A673 (cell line): ENCODE data around the gene ADCY4. TPM values are rescaled to one million over a fixed set of nuclear protein-coding genes. Genes with fewer than 3 reads are reported as not detected.
"Not testable (repeated sequence)": the region's sequence is repeated elsewhere in the genome, so short reads cannot be mapped to it uniquely, and the experiment has no call there.

Experiments used
- BruUV-seq: library from RNA; stranded (reverse); fragments of 400-500 nt; replicated peaks from 2 replicates; lab custom pipeline; 2021; lab: Mats Ljungman, UMichigan
- CTCF ChIA-PET: fragments of 300-600 bp; sonication (Branson Sonifier 250); formaldehyde crosslinking; loops from one replicate; lab custom pipeline; 2022; ENCODE audit warnings: antibody characterized with exemption; lab: Charles Lee
- POLR2A ChIA-PET: fragments of 300-600 bp; sonication (Branson Sonifier 250); formaldehyde crosslinking; loops from one replicate; lab custom pipeline; 2022; ENCODE audit warnings: antibody characterized with exemption; ENCODE audit not compliant: low non-redundant PET; lab: Charles Lee
- DNase-seq: peaks from one replicate; pipeline ENCODE4 v3.0.0-alpha.2; 2015; ENCODE audit warnings: low spot score
- H3K27ac ChIP-seq: fragments of 200-600 bp; sonication (generic); 2 replicates; pipeline ENCODE4 v1.5.1; 2016; ENCODE audit warnings: mixed run types, low read depth, mild to moderate bottlenecking, mixed read lengths, antibody characterized with exemption, low read length; ENCODE audit not compliant: poor library complexity, severe bottlenecking
- H3K27me3 ChIP-seq: fragments of 200-600 bp; sonication (generic); replicated peaks from 2 replicates; pipeline ENCODE4 v1.6.1; 2017; ENCODE audit warnings: mixed run types, low read depth, mild to moderate bottlenecking, mixed read lengths, antibody characterized with exemption, low read length; ENCODE audit not compliant: insufficient read depth, poor library complexity
- H3K36me3 ChIP-seq: fragments of 200-600 bp; sonication (generic); 2 replicates; pipeline ENCODE4 v1.6.1; 2016; ENCODE audit warnings: mixed run types, mild to moderate bottlenecking, mixed read lengths, antibody characterized with exemption, low read length; ENCODE audit not compliant: insufficient read depth, poor library complexity, severe bottlenecking
- H3K4me1 ChIP-seq: fragments of 200-600 bp; sonication (generic); 2 replicates; pipeline ENCODE4 v1.6.1; 2017; ENCODE audit warnings: mixed run types, mild to moderate bottlenecking, mixed read lengths, antibody characterized with exemption, low read length; ENCODE audit not compliant: insufficient read depth, poor library complexity, severe bottlenecking
- H3K4me3 ChIP-seq: fragments of 200-600 bp; sonication (generic); 2 replicates; pipeline ENCODE4 v1.5.1; 2016; ENCODE audit warnings: low read depth, mixed run types, mild to moderate bottlenecking, mixed read lengths, low read length; ENCODE audit not compliant: poor library complexity, severe bottlenecking
- H3K9me3 ChIP-seq: fragments of 200-600 bp; sonication (generic); 2 replicates; pipeline ENCODE4 v1.6.1; 2016; ENCODE audit warnings: mixed run types, low read depth, mild to moderate bottlenecking, mixed read lengths, antibody characterized with exemption, low read length; ENCODE audit not compliant: poor library complexity, severe bottlenecking
- EZH2 ChIP-seq: fragments of 200-600 bp; sonication (generic); IDR thresholded peaks from 2 replicates; pipeline ENCODE4 v1.6.1; 2017; ENCODE audit warnings: borderline replicate concordance, low read depth, mild to moderate bottlenecking, mixed read lengths, antibody characterized with exemption, low read length; ENCODE audit not compliant: poor library complexity, severe bottlenecking
- intact Hi-C: fragments of 100-400 bp; cut with micrococcal nuclease; formaldehyde crosslinking; loops from one replicate; pipeline ENCODE4 v1.10.0; 2022; ENCODE audit not compliant: unreplicated experiment
- total RNA-seq: library from RNA; stranded (reverse); gene quantifications from 2 replicates; pipeline ENCODE4 v1.2.3, GENCODE V29; 2021
- TF ChIP-seq, protein P1 (sequence below): fragments of 300-800, 200-600 bp; sonication (generic); conservative IDR thresholded peaks from 2 replicates; pipeline ENCODE4 v1.5.1; 2017; ENCODE audit warnings: low read depth, mild to moderate bottlenecking, antibody characterized with exemption, low read length, moderate library complexity, mixed read lengths

ADCY4 gene
- total RNA-seq, 1 experiment from 2014 or later = 0.84 TPM

DNA sequence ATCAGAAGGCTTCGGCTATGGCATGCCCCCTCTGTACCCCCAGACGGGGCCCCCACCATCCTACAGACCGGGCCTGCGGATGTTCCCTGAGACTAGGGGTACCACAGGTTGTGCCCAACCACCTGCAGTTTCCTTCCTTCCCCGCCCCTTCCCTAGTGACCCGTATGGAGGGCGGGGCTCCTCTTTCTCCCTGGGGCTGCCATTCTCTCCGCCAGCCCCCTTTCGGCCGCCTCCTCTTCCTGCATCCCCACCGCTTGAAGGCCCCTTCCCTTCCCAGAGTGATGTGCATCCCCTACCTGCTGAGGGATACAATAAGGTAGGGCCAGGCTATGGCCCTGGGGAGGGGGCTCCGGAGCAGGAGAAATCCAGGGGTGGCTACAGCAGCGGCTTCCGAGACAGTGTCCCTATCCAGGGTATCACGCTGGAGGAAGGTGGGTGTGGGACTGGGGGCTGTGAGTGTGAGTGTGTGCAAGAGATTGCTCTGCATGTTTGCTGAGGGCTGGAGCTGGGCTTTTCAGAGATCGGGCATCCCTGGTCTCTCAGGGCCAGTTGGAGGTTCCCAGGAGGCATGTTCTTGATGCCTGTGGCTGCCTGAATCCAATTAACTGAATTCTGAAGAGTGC lies 41.7 kb upstream of the ADCY4 start:
- Histone ChIP-seq H3K4me3 (no peak overlapping the region), H3K36me3 (peaks cover 13% of the 10 kb centered on the region), H3K27ac (no peak overlapping the region), H3K4me1 (no peaks in the 10 kb centered on the region), H3K9me3 (no peaks in the 10 kb centered on the region), H3K27me3 (no peaks in the 10 kb centered on the region)
- ChIA-PET CTCF (no interaction called here), POLR2A (no interaction called here)
- DNase-seq = no peak
- no TSS peak for BruUV-seq
- intact Hi-C loops = no loop called here
- TF ChIP-seq, protein P1, sequence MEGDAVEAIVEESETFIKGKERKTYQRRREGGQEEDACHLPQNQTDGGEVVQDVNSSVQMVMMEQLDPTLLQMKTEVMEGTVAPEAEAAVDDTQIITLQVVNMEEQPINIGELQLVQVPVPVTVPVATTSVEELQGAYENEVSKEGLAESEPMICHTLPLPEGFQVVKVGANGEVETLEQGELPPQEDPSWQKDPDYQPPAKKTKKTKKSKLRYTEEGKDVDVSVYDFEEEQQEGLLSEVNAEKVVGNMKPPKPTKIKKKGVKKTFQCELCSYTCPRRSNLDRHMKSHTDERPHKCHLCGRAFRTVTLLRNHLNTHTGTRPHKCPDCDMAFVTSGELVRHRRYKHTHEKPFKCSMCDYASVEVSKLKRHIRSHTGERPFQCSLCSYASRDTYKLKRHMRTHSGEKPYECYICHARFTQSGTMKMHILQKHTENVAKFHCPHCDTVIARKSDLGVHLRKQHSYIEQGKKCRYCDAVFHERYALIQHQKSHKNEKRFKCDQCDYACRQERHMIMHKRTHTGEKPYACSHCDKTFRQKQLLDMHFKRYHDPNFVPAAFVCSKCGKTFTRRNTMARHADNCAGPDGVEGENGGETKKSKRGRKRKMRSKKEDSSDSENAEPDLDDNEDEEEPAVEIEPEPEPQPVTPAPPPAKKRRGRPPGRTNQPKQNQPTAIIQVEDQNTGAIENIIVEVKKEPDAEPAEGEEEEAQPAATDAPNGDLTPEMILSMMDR = no peak
- no peak for TF ChIP-seq EZH2

DNA sequence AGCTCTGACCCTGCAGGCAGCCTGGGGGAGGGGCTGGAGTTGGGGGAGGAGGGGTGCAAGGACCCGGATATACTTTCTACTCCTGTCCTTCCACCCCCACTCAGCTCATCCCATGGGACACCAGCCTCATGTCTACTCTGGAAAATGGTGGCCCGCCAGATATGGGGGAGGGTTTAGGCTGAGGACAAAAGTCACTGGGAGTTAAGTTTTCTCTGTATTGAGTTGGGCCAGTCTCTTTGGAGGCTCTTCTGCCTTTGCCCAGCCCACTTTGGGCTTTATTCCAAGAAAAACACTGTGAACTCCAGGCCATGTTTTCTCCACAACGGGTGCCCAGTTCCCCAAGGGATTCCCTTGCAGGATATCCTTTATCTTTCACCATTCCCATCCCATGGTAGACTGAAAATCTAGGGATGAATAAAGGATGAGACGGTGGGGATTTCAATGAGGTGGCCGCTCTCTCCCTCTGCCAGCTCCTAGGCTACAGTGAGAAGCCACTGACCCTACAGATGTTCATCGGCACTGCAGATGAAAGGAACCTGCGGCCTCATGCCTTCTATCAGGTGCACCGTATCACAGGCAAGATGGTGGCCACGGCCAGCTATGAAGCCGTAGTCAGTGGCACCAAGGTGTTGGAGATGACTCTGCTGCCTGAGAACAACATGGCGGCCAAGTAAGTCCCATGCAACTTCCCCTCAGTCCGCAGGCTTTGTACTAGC lies 38.0 kb upstream of the ADCY4 start:
- no peak overlapping the region for H3K4me3 ChIP-seq
- TF ChIP-seq, protein P1 = no peak
- no peak for TF ChIP-seq EZH2

DNA sequence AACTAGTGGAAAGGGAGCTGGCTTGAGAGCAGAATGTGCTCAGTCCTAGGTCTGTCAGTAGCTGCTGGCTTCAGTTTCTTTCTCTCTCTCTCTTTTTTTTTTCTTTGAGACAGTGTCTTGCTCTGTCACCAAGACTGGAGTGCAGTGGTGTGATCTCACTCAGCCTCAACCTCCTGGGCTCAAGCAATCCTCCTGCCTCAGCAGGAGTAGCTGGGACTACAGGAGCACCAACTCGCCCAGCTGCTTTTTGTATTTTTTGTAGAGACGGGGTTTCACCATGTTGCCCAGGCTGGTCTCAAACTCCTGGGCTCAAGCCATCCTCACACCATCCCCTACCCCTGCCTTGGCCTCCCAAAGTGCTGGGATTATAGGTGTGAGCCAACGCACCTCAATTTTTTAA lies 36.7 kb upstream of the ADCY4 start:
- BruUV-seq, intact Hi-C loops, H3K4me1 ChIP-seq, H3K4me3 ChIP-seq, DNase-seq, H3K27me3 ChIP-seq, CTCF ChIA-PET, H3K27ac ChIP-seq, H3K9me3 ChIP-seq: not testable (repeated sequence)
- POLR2A ChIA-PET = interaction anchor here (0.6 kb wide), 1 partner anchor 224 kb away, joined by 3 read pairs; the partner anchor contains the start of gene RNF31
- peaks cover 13% of the 10 kb centered on the region for H3K36me3 ChIP-seq

More for the DNA sequence above, 38.0 kb upstream of the ADCY4 start:
- Histone ChIP-seq H3K9me3 (no peaks in the 10 kb centered on the region), H3K27ac (no peak overlapping the region), H3K4me1 (no peaks in the 10 kb centered on the region), H3K27me3 (no peaks in the 10 kb centered on the region), H3K36me3 (peaks cover 13% of the 10 kb centered on the region)
- intact Hi-C loops = no loop called here
- ChIA-PET CTCF (no interaction called here), POLR2A (no interaction called here)
- DNase-seq = peak; percentile 40
- BruUV-seq = no TSS peak
